RWPE2 (cell line): Measurements from ENCODE around the gene MGAT4B.

ENCODE experiments used
- ATAC-seq: fragments of 200-7000 bp; cut with Tn5 transposase; 3 replicates; pipeline ENCODE4 v1.9.1; 2021; ENCODE audit warnings: low read depth
- DNase-seq: peaks from one replicate; pipeline ENCODE4 v3.0.0-alpha.2; 2020; ENCODE audit warnings: low spot score
- H3K27ac ChIP-seq: fragments of 450-650 bp; 2 replicates; pipeline ENCODE4 v1.5.1; 2017; ENCODE audit warnings: mild to moderate bottlenecking; ENCODE audit not compliant: poor library complexity, severe bottlenecking
- H3K27me3 ChIP-seq: fragments of 250-450 bp; sonication (Bioruptor Pico); 2 replicates; pipeline ENCODE4 v1.5.1; 2021; ENCODE audit warnings: mild to moderate bottlenecking, moderate library complexity; ENCODE audit not compliant: insufficient read depth, poor library complexity, severe bottlenecking
- H3K36me3 ChIP-seq: fragments of 250-450 bp; sonication (Bioruptor Pico); 2 replicates; pipeline ENCODE4 v1.5.1; 2020; ENCODE audit warnings: low read depth, mild to moderate bottlenecking, moderate library complexity
- H3K4me1 ChIP-seq: fragments of 250-450 bp; sonication (Bioruptor Pico); 2 replicates; pipeline ENCODE4 v1.5.1; 2021; ENCODE audit warnings: mild to moderate bottlenecking, moderate library complexity; ENCODE audit not compliant: insufficient read depth, poor library complexity, severe bottlenecking
- H3K4me3 ChIP-seq: fragments of 250-450 bp; sonication (Bioruptor Pico); 2 replicates; pipeline ENCODE4 v1.5.1; 2021; ENCODE audit warnings: mild to moderate bottlenecking, moderate library complexity; ENCODE audit not compliant: severe bottlenecking
- H3K9me3 ChIP-seq: fragments of 250-450 bp; sonication (Bioruptor Pico); 2 replicates; pipeline ENCODE4 v1.5.1; 2021; ENCODE audit warnings: mild to moderate bottlenecking, moderate library complexity; ENCODE audit not compliant: severe bottlenecking
- CTCF ChIP-seq: fragments of 450-650 bp; IDR thresholded peaks from one replicate; pipeline ENCODE4 v1.5.1; 2017; ENCODE audit warnings: mild to moderate bottlenecking, moderate library complexity; ENCODE audit not compliant: poor library complexity, severe bottlenecking

The MGAT4B gene

GRCh38 chr5:179820483-179821297, 14.0 kb upstream of the MGAT4B start, which contains the start of gene SQSTM1:
Gene SQSTM1, plus strand, starts transcription at chr5:179820905. Its CDS starts 32 bp downstream, at chr5:179820937.
- no peak for TF ChIP-seq CTCF
- H3K4me3 ChIP-seq, result peak within 1 kb of the TSS; percentile 76
- peak within 1 kb of the TSS; percentile 68 for H3K27ac ChIP-seq
- DNase-seq (peak; percentile 79), ATAC-seq (peak; percentile 37)
- peaks cover 37% of the 10 kb centered on the region for H3K36me3 ChIP-seq
- H3K9me3 ChIP-seq, result no peaks in the 10 kb centered on the region
- no peaks in the 10 kb centered on the region for H3K27me3 ChIP-seq
- H3K4me1 ChIP-seq, result peaks cover 25% of the 10 kb centered on the region

- Histone ChIP-seq H3K4me1 (peaks cover 25% of the 10 kb centered on the region), H3K9me3 (no peaks in the 10 kb centered on the region), H3K4me3 (no peak overlapping the region), H3K36me3 (peaks cover 31% of the 10 kb centered on the region), H3K27ac (peak overlapping the region; percentile 68), H3K27me3 (no peaks in the 10 kb centered on the region)
- ATAC-seq (no peak), DNase-seq (peak; percentile 73)
- no peak for TF ChIP-seq CTCF
Measured at GRCh38 chr5:179820127-179820482, 13.4 kb upstream of the MGAT4B start.

GRCh38 chr5:179819296-179820126, 12.8 kb upstream of the MGAT4B start:
- ATAC-seq (peak; percentile 20), DNase-seq (peak; percentile 87)
- Histone ChIP-seq H3K27ac (peak overlapping the region; percentile 68), H3K36me3 (peaks cover 30% of the 10 kb centered on the region), H3K4me3 (no peak overlapping the region), H3K4me1 (peaks cover 25% of the 10 kb centered on the region), H3K27me3 (no peaks in the 10 kb centered on the region), H3K9me3 (no peaks in the 10 kb centered on the region)
- no peak for TF ChIP-seq CTCF

- H3K9me3 ChIP-seq, result no peaks in the 10 kb centered on the region
- TF ChIP-seq CTCF, result no peak
- peaks cover 25% of the 10 kb centered on the region for H3K4me1 ChIP-seq
- H3K36me3 ChIP-seq, result peaks cover 30% of the 10 kb centered on the region
- peak; percentile 98 for DNase-seq
- peak; percentile 50 for ATAC-seq
- H3K4me3 ChIP-seq, result no peak overlapping the region
- H3K27me3 ChIP-seq, result no peaks in the 10 kb centered on the region
- H3K27ac ChIP-seq, result peak overlapping the region; percentile 68
Measured at GRCh38 chr5:179818746-179819295, 12.2 kb upstream of the MGAT4B start.
